Measurements from ENCODE around the gene FGF5.

Gene FGF5

DNA sequence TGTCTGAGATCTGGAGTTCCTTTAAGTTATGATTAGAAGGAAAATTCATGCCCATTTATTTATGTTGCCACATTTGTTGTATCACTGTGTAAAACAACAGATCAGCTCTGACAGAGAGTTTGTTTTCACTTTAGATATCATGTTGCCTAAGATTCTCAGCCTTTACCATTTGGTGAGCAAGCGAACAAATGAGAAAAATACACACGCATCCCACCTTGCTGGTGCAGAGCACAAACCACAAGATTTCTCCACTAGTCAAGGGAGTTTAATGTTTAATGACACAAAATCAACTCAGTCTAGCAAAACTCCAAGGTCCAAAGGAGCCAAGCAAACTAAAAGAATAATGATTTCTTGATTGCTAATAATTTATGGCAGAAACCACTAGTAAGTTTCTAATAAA lies 27.7 kb downstream of the FGF5 start:
- TF ChIP-seq, protein P1, sequence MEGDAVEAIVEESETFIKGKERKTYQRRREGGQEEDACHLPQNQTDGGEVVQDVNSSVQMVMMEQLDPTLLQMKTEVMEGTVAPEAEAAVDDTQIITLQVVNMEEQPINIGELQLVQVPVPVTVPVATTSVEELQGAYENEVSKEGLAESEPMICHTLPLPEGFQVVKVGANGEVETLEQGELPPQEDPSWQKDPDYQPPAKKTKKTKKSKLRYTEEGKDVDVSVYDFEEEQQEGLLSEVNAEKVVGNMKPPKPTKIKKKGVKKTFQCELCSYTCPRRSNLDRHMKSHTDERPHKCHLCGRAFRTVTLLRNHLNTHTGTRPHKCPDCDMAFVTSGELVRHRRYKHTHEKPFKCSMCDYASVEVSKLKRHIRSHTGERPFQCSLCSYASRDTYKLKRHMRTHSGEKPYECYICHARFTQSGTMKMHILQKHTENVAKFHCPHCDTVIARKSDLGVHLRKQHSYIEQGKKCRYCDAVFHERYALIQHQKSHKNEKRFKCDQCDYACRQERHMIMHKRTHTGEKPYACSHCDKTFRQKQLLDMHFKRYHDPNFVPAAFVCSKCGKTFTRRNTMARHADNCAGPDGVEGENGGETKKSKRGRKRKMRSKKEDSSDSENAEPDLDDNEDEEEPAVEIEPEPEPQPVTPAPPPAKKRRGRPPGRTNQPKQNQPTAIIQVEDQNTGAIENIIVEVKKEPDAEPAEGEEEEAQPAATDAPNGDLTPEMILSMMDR (IDR thresholded peaks at IDR 0.05), result no peak
- Histone ChIP-seq H3K9me3 (ENCODE audit: control insufficient read depth, low read length) (no peaks in the 10 kb centered on the region), H3K4me1 (no peaks in the 10 kb centered on the region), H3K36me3 (ENCODE audit: control insufficient read depth, insufficient read depth, low read length) (no peaks in the 10 kb centered on the region), H3K4me3 (ENCODE audit: low read depth, low read length) (no peak overlapping the region), H3K9ac (no peak overlapping the region), H3K4me2 (ENCODE audit: low read length) (no peak overlapping the region), H2AFZ (no peak overlapping the region), H3K27ac (no peak overlapping the region), H3K79me2 (no peaks in the 10 kb centered on the region), H3K27me3 (ENCODE audit: control insufficient read depth, insufficient read depth, low read length) (no peaks in the 10 kb centered on the region)

DNA sequence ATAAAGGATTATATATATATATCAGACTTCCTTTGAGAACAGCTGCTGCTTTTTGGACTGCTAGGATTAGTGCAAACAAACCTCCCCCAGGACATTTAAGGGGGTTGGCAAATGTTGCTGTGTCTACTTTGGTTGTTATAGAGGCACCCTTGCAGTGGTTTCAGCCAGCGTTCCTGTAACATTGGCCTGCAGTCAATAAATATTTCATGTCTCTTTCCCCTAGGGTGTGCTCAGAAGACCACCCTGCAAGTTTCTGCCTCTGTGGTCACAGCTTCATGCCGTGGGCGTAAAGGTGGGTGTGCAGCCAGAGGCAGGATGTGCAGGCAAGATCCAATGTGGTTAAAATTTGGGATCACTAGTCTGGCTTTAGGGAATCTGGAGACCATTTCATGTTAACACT lies 28.9 kb downstream of the FGF5 start:
- Histone ChIP-seq H3K9me3 (ENCODE audit: control insufficient read depth, low read length) (no peaks in the 10 kb centered on the region), H3K27me3 (ENCODE audit: control insufficient read depth, insufficient read depth, low read length) (no peaks in the 10 kb centered on the region), H2AFZ (no peak overlapping the region), H3K4me3 (ENCODE audit: low read depth, low read length) (no peak overlapping the region), H3K4me2 (ENCODE audit: low read length) (no peak overlapping the region), H3K9ac (no peak overlapping the region), H3K36me3 (ENCODE audit: control insufficient read depth, insufficient read depth, low read length) (no peaks in the 10 kb centered on the region), H3K79me2 (no peaks in the 10 kb centered on the region), H3K27ac (no peak overlapping the region), H3K4me1 (no peaks in the 10 kb centered on the region)
- TF ChIP-seq, protein P1 (IDR thresholded peaks at IDR 0.05), result no peak

DNA sequence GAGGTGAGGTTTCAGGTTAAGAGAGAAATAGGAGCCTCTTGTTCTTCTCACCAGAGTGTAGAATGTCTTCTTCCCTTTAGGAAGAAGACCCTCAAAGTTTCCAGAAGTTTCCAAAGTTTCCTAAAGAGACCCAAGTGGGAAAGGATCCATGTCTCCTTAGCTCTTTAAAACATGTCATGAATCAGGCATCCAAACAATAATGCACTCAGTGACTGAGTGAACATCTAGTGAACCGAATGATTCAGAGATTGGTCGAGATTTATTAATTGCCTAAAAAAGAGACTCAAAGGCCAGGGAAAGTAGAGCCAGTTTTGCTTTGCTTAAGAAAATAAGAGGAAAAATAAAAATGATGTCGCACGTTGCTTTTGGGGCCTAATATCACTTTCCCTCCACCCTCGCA lies 29.4 kb downstream of the FGF5 start:
- TF ChIP-seq, protein P1 (IDR thresholded peaks at IDR 0.05), result no peak
- Histone ChIP-seq H3K9me3 (ENCODE audit: control insufficient read depth, low read length) (no peaks in the 10 kb centered on the region), H3K4me1 (no peaks in the 10 kb centered on the region), H3K27ac (no peak overlapping the region), H3K9ac (no peak overlapping the region), H2AFZ (no peak overlapping the region), H3K27me3 (ENCODE audit: control insufficient read depth, insufficient read depth, low read length) (no peaks in the 10 kb centered on the region), H3K79me2 (no peaks in the 10 kb centered on the region), H3K4me3 (ENCODE audit: low read depth, low read length) (no peak overlapping the region), H3K4me2 (ENCODE audit: low read length) (no peak overlapping the region), H3K36me3 (ENCODE audit: control insufficient read depth, insufficient read depth, low read length) (no peaks in the 10 kb centered on the region)

DNA sequence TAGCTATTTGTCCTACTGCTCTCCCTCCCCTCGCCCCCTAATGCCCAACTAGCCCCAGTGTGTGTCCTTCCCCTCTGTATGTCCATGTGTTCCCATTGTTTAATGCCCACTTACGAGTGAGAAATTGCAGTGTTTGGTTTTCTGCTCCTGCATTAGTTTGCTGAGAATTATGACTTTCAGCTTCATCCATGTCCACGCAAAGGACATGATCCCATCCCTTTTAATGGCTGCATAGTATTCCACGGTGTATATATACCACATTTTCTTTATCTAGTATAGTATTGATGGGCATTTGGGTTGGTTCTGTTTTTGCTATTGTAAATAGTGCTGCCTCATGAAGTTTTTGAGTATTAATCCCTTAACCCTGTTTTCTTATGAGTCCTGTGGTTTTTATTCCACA lies 35.4 kb downstream of the FGF5 start:
- H3K27ac ChIP-seq, result no peak overlapping the region
- H3K4me1 ChIP-seq, result no peaks in the 10 kb centered on the region
- no peak overlapping the region for H3K9ac ChIP-seq
- H2AFZ ChIP-seq, result no peak overlapping the region
- no peaks in the 10 kb centered on the region for H3K36me3 ChIP-seq (ENCODE audit: control insufficient read depth, insufficient read depth, low read length)
- TF ChIP-seq, protein P1 (IDR thresholded peaks at IDR 0.05), result no peak
- H3K79me2 ChIP-seq, result no peaks in the 10 kb centered on the region
- H3K9me3 ChIP-seq (ENCODE audit: control insufficient read depth, low read length), result no peaks in the 10 kb centered on the region
- no peak overlapping the region for H3K4me2 ChIP-seq (ENCODE audit: low read length)
- H3K27me3 ChIP-seq (ENCODE audit: control insufficient read depth, insufficient read depth, low read length), result no peaks in the 10 kb centered on the region
- H3K4me3 ChIP-seq (ENCODE audit: low read depth, low read length), result no peak overlapping the region

DNA sequence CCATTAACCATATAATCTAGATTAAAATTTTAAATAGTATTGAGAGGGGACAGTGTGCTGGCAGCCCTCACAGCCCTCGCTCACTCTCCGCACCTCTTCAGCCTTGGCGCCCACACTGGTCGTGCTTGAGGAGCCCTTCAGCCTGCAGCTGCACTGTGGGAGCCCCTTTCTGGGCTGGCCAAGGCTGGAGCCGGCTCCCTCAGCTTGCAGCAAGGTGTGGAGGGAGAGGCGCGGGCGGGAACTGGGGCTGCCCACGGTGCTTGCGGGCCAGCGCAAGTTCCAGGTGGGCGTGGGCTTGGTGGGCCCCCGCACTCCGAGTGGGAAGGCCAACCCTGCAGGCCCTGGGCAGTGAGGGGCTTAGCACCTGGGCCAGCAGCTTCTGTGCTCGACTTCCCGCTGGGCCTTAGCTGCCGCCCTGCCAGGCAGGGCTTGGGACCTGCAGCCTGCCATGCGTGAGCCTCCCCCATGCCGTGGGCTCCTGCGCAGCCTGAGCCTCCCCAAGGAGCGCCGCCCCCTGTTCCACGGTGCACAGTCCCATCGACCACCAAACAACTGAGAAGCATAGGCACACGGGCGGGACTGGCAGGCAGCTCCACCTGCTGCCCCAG lies 36.3 kb downstream of the FGF5 start:
- Histone ChIP-seq H3K4me3 (ENCODE audit: low read depth, low read length) (no peak overlapping the region), H3K27me3 (ENCODE audit: control insufficient read depth, insufficient read depth, low read length) (no peaks in the 10 kb centered on the region), H3K4me1 (no peaks in the 10 kb centered on the region), H3K9me3 (ENCODE audit: control insufficient read depth, low read length) (no peaks in the 10 kb centered on the region), H3K27ac (no peak overlapping the region), H2AFZ (no peak overlapping the region), H3K4me2 (ENCODE audit: low read length) (no peak overlapping the region), H3K9ac (no peak overlapping the region), H3K79me2 (no peaks in the 10 kb centered on the region), H3K36me3 (ENCODE audit: control insufficient read depth, insufficient read depth, low read length) (no peaks in the 10 kb centered on the region)
- TF ChIP-seq, protein P1 (IDR thresholded peaks at IDR 0.05), result no peak
